K562 (cell line): ENCODE measurements around the gene SYPL2. TPM values are rescaled to one million over a fixed set of nuclear protein-coding genes. Genes with fewer than 3 reads are reported as not detected.

Experiments
- E4F1 ChIP-seq: fragments of 250-450 bp; sonication (Bioruptor Pico); IDR thresholded peaks from 2 replicates; pipeline ENCODE4 v1.5.0; 2021; ENCODE audit warnings: mild to moderate bottlenecking, borderline replicate concordance
- ELK3 ChIP-seq: fragments of 450-650 bp; formaldehyde crosslinking; IDR thresholded peaks from 2 replicates; pipeline ENCODE4 v1.4.0; 2020; ENCODE audit warnings: mild to moderate bottlenecking
- FOSL1 ChIP-seq: fragments of 200-800 bp; sonication (Bioruptor generic); conservative IDR thresholded peaks from 2 replicates; pipeline ENCODE4 v1.6.1; 2016; ENCODE audit warnings: missing genetic modification characterization, missing compliant biosample characterization
- GTF2E2 ChIP-seq: fragments of 200-800 bp; sonication (Bioruptor generic); IDR thresholded peaks from 2 replicates; pipeline ENCODE4 v1.6.1; 2016; ENCODE audit warnings: missing genetic modification characterization, missing compliant biosample characterization
- HDAC3 ChIP-seq: fragments of 450-650 bp; IDR thresholded peaks from 2 replicates; pipeline ENCODE4 v1.6.1; 2018; ENCODE audit warnings: borderline replicate concordance, mild to moderate bottlenecking, moderate library complexity; ENCODE audit not compliant: partially characterized antibody
- HMGXB4 ChIP-seq: sonication (generic); formaldehyde crosslinking; IDR thresholded peaks from 2 replicates; pipeline ENCODE4 v1.8.1; 2023; ENCODE audit warnings: mild to moderate bottlenecking, missing genetic modification reagents
- PHTF2 ChIP-seq: fragments of 250-450 bp; sonication (Bioruptor Pico); IDR thresholded peaks from 2 replicates; pipeline ENCODE4 v1.5.0; 2021; ENCODE audit warnings: mild to moderate bottlenecking
- POLR2AphosphoS5 ChIP-seq: IDR thresholded peaks from 2 replicates; pipeline ENCODE4 v1.6.1; 2011; ENCODE audit warnings: mild to moderate bottlenecking, low read depth, low read length, moderate library complexity; ENCODE audit not compliant: control insufficient read depth, insufficient read depth
- RERE ChIP-seq: sonication (generic); formaldehyde crosslinking; IDR thresholded peaks from 2 replicates; pipeline ENCODE4 v1.8.0; 2023; ENCODE audit warnings: missing genetic modification reagents, mild to moderate bottlenecking, borderline replicate concordance
- TEAD1 ChIP-seq, 2 experiments: fragments of 450-650 bp in 1 of 2; sonication (generic) in 1 of 2; formaldehyde crosslinking; IDR thresholded peaks; 2 replicates each; pipeline versions ENCODE4 v1.4.0 to v1.8.0; 2020 to 2022; ENCODE audit warnings: mild to moderate bottlenecking in 2 of 2, missing genetic modification reagents in 1 of 2
- TGIF2 ChIP-seq: sonication (generic); formaldehyde crosslinking; IDR thresholded peaks from 2 replicates; pipeline ENCODE4 v1.8.1; 2022; ENCODE audit warnings: mild to moderate bottlenecking, missing genetic modification reagents, moderate library complexity
- ZNF134 ChIP-seq: fragments of 250-450 bp; sonication (Bioruptor Pico); conservative IDR thresholded peaks from 2 replicates; pipeline ENCODE4 v1.4.0; 2020
- ZNF740 ChIP-seq, 3 experiments: fragments of 200-800 bp in 1 of 3; sonication (Bioruptor generic) in 1 of 3; sonication (generic) in 1 of 3; formaldehyde crosslinking in 1 of 3; IDR thresholded peaks; 2 replicates each; pipeline versions ENCODE4 v1.6.1 to v1.8.0; 2016 to 2022; ENCODE audit warnings: mild to moderate bottlenecking in 2 of 3, missing compliant biosample characterization in 2 of 3, missing genetic modification characterization in 2 of 3, missing genetic modification reagents in 1 of 3
- ZNF778 ChIP-seq: fragments of 450-650 bp; formaldehyde crosslinking; IDR thresholded peaks from 2 replicates; pipeline ENCODE4 v1.4.0; 2020; ENCODE audit warnings: mild to moderate bottlenecking, moderate library complexity
- polyA plus RNA-seq, 8 experiments: library from polyadenylated mRNA; depleted of rRNA in 4 of 8; stranded (reverse) in 5 of 8; unstranded in 3 of 8; fragments of >200 nt; fragmentation: Nextera tagmentation in 2 of 8; fragmentation: Illumina TruSeq in 1 of 8; extraction: Ambion mirVana in 2 of 8; extraction: Trizol in 1 of 8; gene quantifications; 2 replicates each; pipeline versions ENCODE4 v1.2.1 to v1.2.3, GENCODE V29; 2011 to 2014; ENCODE audit warnings: inconsistent platforms in 1 of 8, missing spikeins in 1 of 8
- total RNA-seq, 7 experiments: library from RNA; depleted of rRNA in 6 of 7; stranded (reverse); fragments of >200 nt in 6 of 7; fragmentation: Illumina TruSeq in 2 of 7; extraction: Trizol in 2 of 7; gene quantifications; 2 replicates each; pipeline versions ENCODE4 v1.2.1 to v1.2.3, GENCODE V29; 2011 to 2021; ENCODE audit warnings: low replicate concordance in 1 of 7

Gene SYPL2
- total and polyA plus RNA-seq, 9 of the 15 experiments (the other 6 are each of a cell fraction or from before 2014, with no cell fraction given): 0.03 to 0.20 (median 0.07) TPM; not detected in 2

- no peak for TF ChIP-seq RERE
- no peak for TF ChIP-seq ZNF740 (CRISPR knock-in tag; IDR thresholded peaks at IDR 0.05)
- no peak for TF ChIP-seq ZNF740 (tag; IDR thresholded peaks at IDR 0.05)
- no peak for TF ChIP-seq TGIF2 (CRISPR knock-in tag)
- TF ChIP-seq POLR2AphosphoS5: no peak
- no peak for TF ChIP-seq E4F1 (CRISPR knock-in tag)
- no peak for TF ChIP-seq GTF2E2
- no peak for TF ChIP-seq ELK3 (CRISPR knock-in tag)
- TF ChIP-seq ZNF778 (CRISPR knock-in tag): no peak
- TF ChIP-seq HMGXB4 (CRISPR knock-in tag): no peak
- no peak for TF ChIP-seq PHTF2 (CRISPR knock-in tag)
- TF ChIP-seq TEAD1 (CRISPR knock-in tag; IDR thresholded peaks at IDR 0.05): no peak
- no peak for TF ChIP-seq HDAC3
- TF ChIP-seq ZNF134 (CRISPR knock-in tag): no peak
- TF ChIP-seq FOSL1 (tag): no peak
These were observed 65.0 kb downstream of the SYPL2 start (continued) for GRCh38 chr1:109531380-109531779.
